IPS DF 6.9 (cell line): Measurements from ENCODE around the gene NFATC3.

Experiments used
- DNase-seq: peaks from one replicate; pipeline ENCODE4 v3.0.0-alpha.2; 2013; ENCODE audit warnings: low read depth, low spot score
- H3K27ac ChIP-seq: one replicate; pipeline ENCODE4 v1.5.1; 2013; ENCODE audit warnings: low read length, control low read depth
- H3K27me3 ChIP-seq: 2 replicates; pipeline ENCODE4 v1.6.1; 2013; ENCODE audit warnings: mild to moderate bottlenecking, low read length; ENCODE audit not compliant: control insufficient read depth, insufficient read depth
- H3K36me3 ChIP-seq: 2 replicates; pipeline ENCODE4 v1.6.1; 2013; ENCODE audit warnings: low read length; ENCODE audit not compliant: control insufficient read depth, insufficient read depth
- H3K4me1 ChIP-seq: 2 replicates; pipeline ENCODE4 v1.6.1; 2013; ENCODE audit warnings: low read length; ENCODE audit not compliant: control insufficient read depth, insufficient read depth
- H3K4me3 ChIP-seq: 2 replicates; pipeline ENCODE4 v1.5.1; 2013; ENCODE audit warnings: mild to moderate bottlenecking, low read length
- H3K9me3 ChIP-seq: 2 replicates; pipeline ENCODE4 v1.6.1; 2013; ENCODE audit warnings: low read length, inconsistent platforms; ENCODE audit not compliant: control insufficient read depth, insufficient read depth
- WGBS: extraction: QIAGEN DNeasy Blood & Tissue Kit; methylation state at CpG from one replicate; pipeline ENCODE4 v1.1.7; 2013; ENCODE audit warnings: mixed read lengths, missing lambda C conversion rate; ENCODE audit not compliant: insufficient read length, insufficient coverage; 5-methylcytosine and 5-hydroxymethylcytosine counted together

NFATC3 gene

GRCh38 chr16:68072038-68072695 lies 13.0 kb upstream of the NFATC3 start:
- H3K4me1 ChIP-seq = no peaks in the 10 kb centered on the region
- H3K4me3 ChIP-seq = no peak overlapping the region
- H3K27me3 ChIP-seq = no peaks in the 10 kb centered on the region
- DNase-seq = no peak
- H3K9me3 ChIP-seq = no peaks in the 10 kb centered on the region
- no peak overlapping the region for H3K27ac ChIP-seq
- WGBS = no CpG with 5 or more reads among the region's 9 CpGs
- peaks cover 21% of the 10 kb centered on the region; the same call in 1 of the 2 replicates for H3K36me3 ChIP-seq

- Histone ChIP-seq H3K27ac (no peak overlapping the region), H3K4me3 (no peak overlapping the region), H3K27me3 (no peaks in the 10 kb centered on the region), H3K4me1 (no peaks in the 10 kb centered on the region), H3K9me3 (no peaks in the 10 kb centered on the region), H3K36me3 (peaks cover 23% of the 10 kb centered on the region; the same call in 1 of the 2 replicates)
- WGBS = no CpG with 5 or more reads among the region's 9 CpGs
- no peak for DNase-seq
Measured at GRCh38 chr16:68073902-68074760, 11.0 kb upstream of the NFATC3 start.

- H3K9me3 ChIP-seq = no peaks in the 10 kb centered on the region
- H3K27me3 ChIP-seq = no peaks in the 10 kb centered on the region
- no peaks in the 10 kb centered on the region for H3K4me1 ChIP-seq
- peaks cover 20% of the 10 kb centered on the region; the same call in 1 of the 2 replicates for H3K36me3 ChIP-seq
- no CpG with 5 or more reads among the region's 6 CpGs for WGBS
- no peak overlapping the region for H3K27ac ChIP-seq
- DNase-seq = no peak
- H3K4me3 ChIP-seq = no peak overlapping the region
Measured at GRCh38 chr16:68074850-68075555, 10.2 kb upstream of the NFATC3 start.

- Histone ChIP-seq H3K27me3 (no peaks in the 10 kb centered on the region), H3K9me3 (no peaks in the 10 kb centered on the region), H3K27ac (no peak overlapping the region), H3K4me1 (no peaks in the 10 kb centered on the region), H3K4me3 (no peak overlapping the region), H3K36me3 (peaks cover 20% of the 10 kb centered on the region; the same call in 1 of the 2 replicates)
- DNase-seq = no peak
- no CpG with 5 or more reads among the region's 3 CpGs for WGBS
Measured at GRCh38 chr16:68075980-68076379, 9.2 kb upstream of the NFATC3 start.

- DNase-seq = no peak
- no CpG with 5 or more reads among the region's 3 CpGs for WGBS
- peaks cover 18% of the 10 kb centered on the region; the same call in 1 of the 2 replicates for H3K36me3 ChIP-seq
- no peak overlapping the region for H3K4me3 ChIP-seq
- no peaks in the 10 kb centered on the region for H3K4me1 ChIP-seq
- no peaks in the 10 kb centered on the region for H3K27me3 ChIP-seq
- H3K9me3 ChIP-seq = no peaks in the 10 kb centered on the region
- no peak overlapping the region for H3K27ac ChIP-seq
Measured at GRCh38 chr16:68076560-68076959, 8.6 kb upstream of the NFATC3 start.

GRCh38 chr16:68077866-68078700 lies 7.1 kb upstream of the NFATC3 start:
- no peak overlapping the region for H3K4me3 ChIP-seq
- DNase-seq = no peak
- no peaks in the 10 kb centered on the region for H3K27me3 ChIP-seq
- peaks cover 18% of the 10 kb centered on the region; the same call in 1 of the 2 replicates for H3K36me3 ChIP-seq
- no CpG with 5 or more reads among the region's 7 CpGs for WGBS
- H3K9me3 ChIP-seq = no peaks in the 10 kb centered on the region
- no peaks in the 10 kb centered on the region for H3K4me1 ChIP-seq
- no peak overlapping the region for H3K27ac ChIP-seq

- Histone ChIP-seq H3K36me3 (peaks cover 17% of the 10 kb centered on the region; the same call in 1 of the 2 replicates), H3K4me1 (peaks cover 2% of the 10 kb centered on the region; the same call in 1 of the 2 replicates), H3K4me3 (no peak overlapping the region), H3K27me3 (no peaks in the 10 kb centered on the region), H3K9me3 (no peaks in the 10 kb centered on the region), H3K27ac (no peak overlapping the region)
- no CpG with 5 or more reads among the region's 8 CpGs for WGBS
- no peak for DNase-seq
Measured at GRCh38 chr16:68078701-68079375, 6.3 kb upstream of the NFATC3 start.

GRCh38 chr16:68079376-68079625 lies 5.9 kb upstream of the NFATC3 start:
- no peaks in the 10 kb centered on the region for H3K27me3 ChIP-seq
- H3K9me3 ChIP-seq = no peaks in the 10 kb centered on the region
- DNase-seq = no peak
- peaks cover 14% of the 10 kb centered on the region; the same call in 1 of the 2 replicates for H3K36me3 ChIP-seq
- H3K27ac ChIP-seq = no peak overlapping the region
- no peak overlapping the region for H3K4me3 ChIP-seq
- H3K4me1 ChIP-seq = peaks cover 2% of the 10 kb centered on the region; the same call in 1 of the 2 replicates

- Histone ChIP-seq H3K36me3 (peaks cover 9% of the 10 kb centered on the region; the same call in 1 of the 2 replicates), H3K27ac (no peak overlapping the region), H3K9me3 (no peaks in the 10 kb centered on the region), H3K27me3 (no peaks in the 10 kb centered on the region), H3K4me3 (no peak overlapping the region), H3K4me1 (peaks cover 2% of the 10 kb centered on the region; the same call in 1 of the 2 replicates)
- no peak for DNase-seq
- WGBS = no CpG with 5 or more reads among the region's 13 CpGs
Measured at GRCh38 chr16:68079626-68080344, 5.4 kb upstream of the NFATC3 start.
